GM18498 (cell line): ENCODE measurements around the gene GLIS2.

Source experiments
- ATAC-seq: cut with Tn5 transposase; IDR thresholded peaks from one replicate; pipeline ENCODE4 v1.9.1; 2021; ENCODE audit warnings: mild to moderate bottlenecking, moderate library complexity; ENCODE audit not compliant: unreplicated experiment

Gene GLIS2

GRCh38 chr16:4369007-4369733, 53.3 kb downstream of the GLIS2 start:
- ATAC-seq: no peak

GRCh38 chr16:4370151-4370550, 54.3 kb downstream of the GLIS2 start:
- ATAC-seq: no peak

- no peak for ATAC-seq
Observed at GRCh38 chr16:4370570-4371356, 54.9 kb downstream of the GLIS2 start.

GRCh38 chr16:4371357-4372000, 55.6 kb downstream of the GLIS2 start, which contains the start of gene VASN:
Gene VASN (plus strand): TSS chr16:4371848. CDS start chr16:4380878, 9,030 bp downstream.
- no peak for ATAC-seq

- no peak for ATAC-seq
Observed at GRCh38 chr16:4372001-4372577, 56.2 kb downstream of the GLIS2 start.

- no peak for ATAC-seq
Observed at GRCh38 chr16:4372578-4373355, 56.9 kb downstream of the GLIS2 start.

- ATAC-seq: no peak
Observed at GRCh38 chr16:4373356-4373908, 57.6 kb downstream of the GLIS2 start.

- ATAC-seq: no peak
Observed at GRCh38 chr16:4373909-4374742, 58.3 kb downstream of the GLIS2 start.

- ATAC-seq: no peak
Observed at GRCh38 chr16:4375717-4376116, 59.9 kb downstream of the GLIS2 start.

GRCh38 chr16:4376126-4376892, 60.4 kb downstream of the GLIS2 start:
- ATAC-seq: no peak

GRCh38 chr16:4376893-4377572, 61.2 kb downstream of the GLIS2 start:
- no peak for ATAC-seq

- no peak for ATAC-seq
Observed at GRCh38 chr16:4377573-4378154, 61.8 kb downstream of the GLIS2 start.

GRCh38 chr16:4378161-4378666, 62.3 kb downstream of the GLIS2 start:
- no peak for ATAC-seq

- ATAC-seq: no peak
Observed at GRCh38 chr16:4378999-4379690, 63.3 kb downstream of the GLIS2 start.

- no peak for ATAC-seq
Observed at GRCh38 chr16:4380119-4381063, 64.5 kb downstream of the GLIS2 start.
